PC-3 (cell line): ENCODE results near the gene UQCC2. TPM values are rescaled to one million over a fixed set of nuclear protein-coding genes. Genes with fewer than 3 reads are reported as not detected.

Experiments used
- ATAC-seq: fragments of 200-7000 bp; cut with Tn5 transposase; 2 replicates; pipeline ENCODE4 v1.9.1; 2020; ENCODE audit warnings: mild to moderate bottlenecking, moderate library complexity
- BruUV-seq: library from RNA; stranded (reverse); fragments of 400-500 nt; replicated peaks from 2 replicates; lab custom pipeline; 2021; lab: Mats Ljungman, UMichigan
- CTCF ChIA-PET: fragments of 300-600 bp; sonication (Branson Sonifier 250); formaldehyde crosslinking; loops from one replicate; lab custom pipeline; 2022; ENCODE audit warnings: antibody characterized with exemption; lab: Charles Lee
- POLR2A ChIA-PET: fragments of 300-600 bp; sonication (Branson Sonifier 250); formaldehyde crosslinking; loops from one replicate; lab custom pipeline; 2022; ENCODE audit warnings: antibody characterized with exemption; ENCODE audit not compliant: unreplicated experiment; lab: Charles Lee
- DNase-seq: peaks from one replicate; pipeline ENCODE4 v3.0.0-alpha.2; 2015
- H2AFZ ChIP-seq: fragments of 300-600 bp; sonication (generic); 2 replicates; pipeline ENCODE4 v1.6.0; 2016; ENCODE audit warnings: antibody characterized with exemption, low read length
- H3F3A ChIP-seq: fragments of 300-600 bp; sonication (generic); one replicate; pipeline ENCODE4 v1.6.0; 2017; ENCODE audit warnings: antibody characterized with exemption, low read length, control low read depth, mild to moderate bottlenecking; ENCODE audit not compliant: unreplicated experiment
- H3K27ac ChIP-seq: fragments of 300-600 bp; sonication (generic); 2 replicates; pipeline ENCODE4 v1.5.1; 2016; ENCODE audit warnings: mild to moderate bottlenecking, low read length
- H3K27me3 ChIP-seq: fragments of 300-600 bp; sonication (generic); 2 replicates; pipeline ENCODE4 v1.6.1; 2016; ENCODE audit warnings: low read length, mixed read lengths
- H3K36me3 ChIP-seq: fragments of 300-600 bp; sonication (generic); 2 replicates; pipeline ENCODE4 v1.6.1; 2016; ENCODE audit warnings: low read depth, mixed run types, low read length, mixed read lengths
- H3K4me1 ChIP-seq: fragments of 300-600 bp; sonication (generic); 2 replicates; pipeline ENCODE4 v1.5.1; 2016; ENCODE audit warnings: low read length; ENCODE audit not compliant: insufficient read depth
- H3K4me2 ChIP-seq: fragments of 300-600 bp; sonication (generic); 2 replicates; pipeline ENCODE4 v1.6.0; 2016; ENCODE audit warnings: low read length
- H3K4me3 ChIP-seq: fragments of 300-600 bp; sonication (generic); 2 replicates; pipeline ENCODE4 v1.5.1; 2016; ENCODE audit warnings: mild to moderate bottlenecking, low read length, mixed read lengths
- H3K79me2 ChIP-seq: fragments of 300-600 bp; sonication (generic); 2 replicates; pipeline ENCODE4 v1.6.1; 2017; ENCODE audit warnings: low read length, mixed read lengths
- H3K9ac ChIP-seq: fragments of 300-600 bp; sonication (generic); 2 replicates; pipeline ENCODE4 v1.6.0; 2016; ENCODE audit warnings: mild to moderate bottlenecking, low read length
- H3K9me2 ChIP-seq: fragments of 300-600 bp; sonication (generic); replicated peaks from 2 replicates; pipeline ENCODE4 v1.6.1; 2016; ENCODE audit warnings: mixed run types, low read length, mixed read lengths
- H3K9me3 ChIP-seq: fragments of 300-600 bp; sonication (generic); 2 replicates; pipeline ENCODE4 v1.6.1; 2016; ENCODE audit warnings: low read length, mixed read lengths
- H4K20me1 ChIP-seq: fragments of 300-600 bp; sonication (generic); 2 replicates; pipeline ENCODE4 v1.6.1; 2016; ENCODE audit warnings: low read length, mixed read lengths
- CTCF ChIP-seq: fragments of 300-600 bp; sonication (generic); conservative IDR thresholded peaks from 2 replicates; pipeline ENCODE4 v1.5.1; 2017; ENCODE audit warnings: antibody characterized with exemption, low read depth, mild to moderate bottlenecking, low read length
- EZH2 ChIP-seq: fragments of 300-600 bp; sonication (generic); IDR thresholded peaks from one replicate; pipeline ENCODE4 v1.6.1; 2017; ENCODE audit warnings: antibody characterized with exemption, mild to moderate bottlenecking, low read length; ENCODE audit not compliant: unreplicated experiment
- EZH2phosphoT487 ChIP-seq: fragments of 300-600 bp; sonication (generic); IDR thresholded peaks from 2 replicates; pipeline ENCODE4 v1.6.1; 2018; ENCODE audit warnings: mild to moderate bottlenecking, antibody characterized with exemption, low read length, borderline replicate concordance
- intact Hi-C: fragments of 100-400 bp; cut with micrococcal nuclease; formaldehyde crosslinking; loops from 2 replicates; pipeline ENCODE4 v1.9.0; 2023
- total RNA-seq: library from RNA; depleted of rRNA; stranded (reverse); fragments of >200 nt; gene quantifications from 2 replicates; pipeline ENCODE4 v1.2.3, GENCODE V29; 2014

UQCC2 gene
- total RNA-seq, 1 experiment from 2014 or later = 107 TPM

DNA sequence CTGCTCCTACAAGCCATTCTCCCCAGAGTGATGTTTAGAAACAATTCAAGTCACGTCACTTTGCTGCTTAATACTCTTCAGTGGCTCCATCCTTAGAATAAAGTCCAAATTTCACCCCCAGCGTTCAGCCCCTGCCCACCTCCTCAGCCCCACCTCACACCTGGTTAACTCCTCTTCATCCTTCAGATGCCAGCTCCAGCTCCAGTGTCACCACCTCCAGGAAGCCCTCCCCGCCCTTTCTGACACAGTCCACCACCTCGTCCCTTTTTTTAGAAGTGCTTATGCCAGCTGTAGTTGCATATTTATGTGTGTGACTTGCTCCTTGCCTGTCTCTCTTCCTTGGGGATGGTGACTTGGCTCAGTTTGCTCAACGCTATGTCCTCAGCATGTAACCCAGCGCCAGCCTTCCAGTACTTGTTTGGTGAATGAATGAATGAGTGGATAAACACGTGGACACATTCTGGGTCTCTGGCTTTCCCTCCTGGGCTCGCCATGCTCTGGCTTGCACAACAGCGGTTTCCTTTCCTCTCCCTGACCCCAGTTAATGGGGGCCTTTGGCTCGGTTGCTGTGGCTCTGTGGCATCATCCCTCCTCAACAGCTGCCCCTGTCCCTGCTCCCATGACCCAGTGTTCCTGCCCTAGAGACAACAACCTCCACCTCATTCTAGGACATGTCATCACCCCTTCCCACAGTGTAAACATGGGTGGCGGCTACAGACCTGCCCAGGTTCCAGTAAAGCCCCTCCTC is 38.9 kb upstream of the UQCC2 start:
- intact Hi-C loops = no loop called here
- no peak overlapping the region for H2AFZ ChIP-seq
- no peaks in the 10 kb centered on the region for H3K9me3 ChIP-seq
- CTCF ChIA-PET = interaction anchor here (0.7 kb wide), 1 partner anchor 304 kb away, joined by 3 read pairs; no protein-coding TSS in a partner anchor
- peaks cover 6% of the 10 kb centered on the region; the same call in 1 of the 2 replicates for H3K4me1 ChIP-seq
- no peaks in the 10 kb centered on the region for H3F3A ChIP-seq
- H4K20me1 ChIP-seq = no peaks in the 10 kb centered on the region
- H3K36me3 ChIP-seq = no peaks in the 10 kb centered on the region
- H3K9me2 ChIP-seq = no peaks in the 10 kb centered on the region
- no peak overlapping the region for H3K9ac ChIP-seq
- POLR2A ChIA-PET = no interaction called here
- TF ChIP-seq CTCF (no peak), EZH2 (no peak), EZH2phosphoT487 (no peak)
- no peaks in the 10 kb centered on the region for H3K27me3 ChIP-seq
- no peaks in the 10 kb centered on the region for H3K79me2 ChIP-seq
- H3K4me2 ChIP-seq = no peak overlapping the region
- H3K4me3 ChIP-seq = no peak overlapping the region
- DNase-seq (no peak), ATAC-seq (no peak)
- BruUV-seq = no TSS peak
- no peak overlapping the region for H3K27ac ChIP-seq

DNA sequence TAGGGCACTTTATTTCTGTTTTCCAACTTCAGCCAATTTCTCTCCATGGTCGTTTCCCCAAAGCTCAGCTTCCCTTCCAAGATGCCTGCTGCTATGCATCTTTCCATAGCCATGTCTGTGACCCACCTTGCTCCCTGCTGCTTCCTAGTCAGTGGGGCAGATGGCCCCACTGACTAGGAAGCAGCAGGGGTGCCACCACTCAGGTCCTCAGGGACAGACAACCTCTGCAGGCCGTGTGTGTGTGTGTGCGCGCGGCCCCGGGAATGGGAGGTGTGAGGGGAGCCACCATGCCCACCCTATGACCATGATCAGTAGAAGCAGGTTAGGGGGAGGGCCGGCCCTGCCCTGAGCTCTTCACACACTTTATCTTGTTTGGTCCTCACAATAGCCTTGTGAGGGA is 37.9 kb upstream of the UQCC2 start:
- Histone ChIP-seq H3K9ac (no peak overlapping the region), H3K4me3 (no peak overlapping the region), H2AFZ (no peak overlapping the region), H3K36me3 (no peaks in the 10 kb centered on the region), H3K79me2 (no peaks in the 10 kb centered on the region), H3K27ac (no peak overlapping the region), H3K4me2 (no peak overlapping the region), H3K4me1 (peaks cover 6% of the 10 kb centered on the region; the same call in 1 of the 2 replicates), H3F3A (no peaks in the 10 kb centered on the region), H3K9me2 (no peaks in the 10 kb centered on the region), H4K20me1 (no peaks in the 10 kb centered on the region), H3K27me3 (no peaks in the 10 kb centered on the region), H3K9me3 (no peaks in the 10 kb centered on the region)
- no TSS peak for BruUV-seq
- DNase-seq = no peak
- ATAC-seq = no peak
- TF ChIP-seq EZH2phosphoT487 = no peak
- no peak for TF ChIP-seq CTCF
- TF ChIP-seq EZH2 = no peak
- POLR2A ChIA-PET = no interaction called here
- intact Hi-C loops = no loop called here
- CTCF ChIA-PET = no interaction called here

GRCh38 chr6:33748841-33749240 is 37.3 kb upstream of the UQCC2 start:
- ATAC-seq (no peak), DNase-seq (no peak)
- Histone ChIP-seq H3K9me3 (no peaks in the 10 kb centered on the region), H3K9ac (no peak overlapping the region), H3K27me3 (no peaks in the 10 kb centered on the region), H3K4me1 (peaks cover 11% of the 10 kb centered on the region), H4K20me1 (no peaks in the 10 kb centered on the region), H3K9me2 (no peaks in the 10 kb centered on the region), H3K79me2 (no peaks in the 10 kb centered on the region), H3K27ac (no peak overlapping the region), H3K4me3 (no peak overlapping the region), H3K36me3 (no peaks in the 10 kb centered on the region), H2AFZ (no peak overlapping the region), H3K4me2 (no peak overlapping the region), H3F3A (no peaks in the 10 kb centered on the region)
- BruUV-seq = no TSS peak
- ChIA-PET POLR2A (no interaction called here), CTCF (no interaction called here)
- intact Hi-C loops = no loop called here
- TF ChIP-seq EZH2phosphoT487 (no peak), EZH2 (no peak), CTCF (no peak)
